NK-92 treated with Interleukin-12 subunit alpha and Interleukin-12 subunit beta, amount 100 ng/mL, for 24 hours (cell line): ENCODE results near the gene TMEM117.
"Not testable (repeated sequence)": the region's sequence is repeated elsewhere in the genome, so short reads cannot be mapped to it uniquely, and the experiment has no call there.

Experiments used
- DNase-seq: peaks from one replicate; lab custom pipeline; 2025; lab: John Stamatoyannopoulos, UW

Gene TMEM117

GRCh38 chr12:44025499-44025898, 189.6 kb downstream of the TMEM117 start:
- DNase-seq = no peak

- no peak for DNase-seq
These were observed 190.2 kb downstream of the TMEM117 start for GRCh38 chr12:44026046-44026445.

GRCh38 chr12:44026926-44027325, 191.0 kb downstream of the TMEM117 start:
- not testable (repeated sequence) for DNase-seq

DNA sequence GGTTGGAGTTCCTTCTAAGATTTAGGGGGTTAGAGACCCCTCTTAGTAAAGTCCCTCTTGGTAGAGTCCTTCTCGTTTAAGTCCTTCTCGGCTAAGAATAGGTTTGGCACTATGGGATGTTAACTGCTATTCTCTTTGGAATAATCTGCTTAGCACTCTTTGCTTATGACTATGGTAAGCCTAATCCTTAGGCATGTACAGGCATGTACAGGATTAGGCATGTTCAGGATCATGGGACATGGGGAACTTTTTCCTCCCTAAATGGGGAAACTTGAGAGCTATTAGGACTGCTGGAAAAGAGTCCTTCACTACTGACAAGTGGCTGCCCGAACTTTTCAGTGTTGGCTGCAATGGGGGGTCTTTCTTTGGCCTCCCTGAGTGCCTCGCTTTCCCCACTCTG, 193.3 kb downstream of the TMEM117 start:
- no peak for DNase-seq

- DNase-seq = no peak
These were observed 195.7 kb downstream of the TMEM117 start for GRCh38 chr12:44031472-44032185.

GRCh38 chr12:44034906-44035305, 199.0 kb downstream of the TMEM117 start:
- DNase-seq = no peak

DNA sequence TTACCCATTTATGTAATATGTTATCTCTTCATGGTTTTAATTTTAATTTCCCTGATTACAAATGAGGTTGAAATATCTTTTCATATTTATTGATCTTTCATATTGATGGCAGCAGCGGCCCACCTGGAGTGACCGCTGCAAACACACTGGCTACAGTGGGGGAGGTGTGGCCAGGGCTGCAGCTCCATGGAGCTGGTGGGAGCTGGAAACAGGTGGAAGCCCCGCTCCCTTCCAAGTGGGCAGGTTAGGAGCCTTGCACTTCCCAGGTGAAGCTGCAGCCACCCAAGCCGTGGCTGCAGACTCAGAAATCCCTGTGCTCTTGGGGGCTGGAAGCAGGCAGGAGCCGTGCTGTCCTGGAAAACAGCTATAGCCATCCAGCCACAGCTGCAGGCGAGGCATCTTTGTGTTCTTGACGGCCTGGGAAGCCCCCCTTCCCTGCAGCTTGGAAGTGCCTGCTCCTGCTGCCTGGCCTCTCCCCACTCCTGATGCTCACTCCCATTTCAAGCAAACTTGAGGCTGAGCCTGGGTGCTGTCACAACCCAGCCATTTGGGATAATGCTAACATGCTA, 201.1 kb downstream of the TMEM117 start:
- no peak for DNase-seq

DNA sequence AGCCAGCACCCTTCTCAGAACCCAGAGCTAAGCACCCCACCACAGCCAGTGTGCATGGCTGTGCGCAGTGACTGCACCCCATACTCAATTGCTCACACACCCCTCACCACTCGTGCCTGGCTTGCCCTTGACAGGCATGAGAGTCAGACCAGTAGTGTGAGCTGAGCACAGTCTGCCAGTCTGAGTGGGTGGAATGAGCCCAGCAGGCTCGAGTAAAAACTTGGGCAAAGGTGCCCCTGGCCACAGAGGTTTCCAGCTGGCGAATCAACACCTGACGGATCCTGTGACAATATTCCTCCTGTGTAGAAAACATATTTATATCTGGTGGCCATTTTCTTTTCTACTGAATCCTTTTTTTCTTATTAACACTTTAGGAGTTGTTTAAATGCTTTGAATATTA, 202.5 kb downstream of the TMEM117 start:
- no peak for DNase-seq

DNA sequence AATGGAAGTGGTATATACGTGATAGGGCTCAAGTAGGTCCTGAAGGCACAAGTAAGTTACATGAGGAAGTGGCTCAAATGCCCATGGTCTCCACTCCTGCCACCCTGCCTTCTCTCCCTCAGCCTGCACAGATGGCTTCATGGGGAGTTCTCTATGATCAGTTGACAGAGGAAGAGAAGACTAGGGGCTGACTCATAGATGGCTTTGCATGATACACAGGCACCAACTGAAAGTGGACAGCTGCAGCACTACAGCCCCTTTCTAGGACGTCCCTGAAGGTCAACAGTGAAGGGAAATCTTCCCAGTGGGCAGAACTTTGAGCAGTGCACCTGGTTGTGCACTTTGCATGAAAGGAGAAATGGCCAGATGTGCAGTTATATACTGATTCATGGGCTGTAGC, 208.6 kb downstream of the TMEM117 start:
- not testable (repeated sequence) for DNase-seq

DNA sequence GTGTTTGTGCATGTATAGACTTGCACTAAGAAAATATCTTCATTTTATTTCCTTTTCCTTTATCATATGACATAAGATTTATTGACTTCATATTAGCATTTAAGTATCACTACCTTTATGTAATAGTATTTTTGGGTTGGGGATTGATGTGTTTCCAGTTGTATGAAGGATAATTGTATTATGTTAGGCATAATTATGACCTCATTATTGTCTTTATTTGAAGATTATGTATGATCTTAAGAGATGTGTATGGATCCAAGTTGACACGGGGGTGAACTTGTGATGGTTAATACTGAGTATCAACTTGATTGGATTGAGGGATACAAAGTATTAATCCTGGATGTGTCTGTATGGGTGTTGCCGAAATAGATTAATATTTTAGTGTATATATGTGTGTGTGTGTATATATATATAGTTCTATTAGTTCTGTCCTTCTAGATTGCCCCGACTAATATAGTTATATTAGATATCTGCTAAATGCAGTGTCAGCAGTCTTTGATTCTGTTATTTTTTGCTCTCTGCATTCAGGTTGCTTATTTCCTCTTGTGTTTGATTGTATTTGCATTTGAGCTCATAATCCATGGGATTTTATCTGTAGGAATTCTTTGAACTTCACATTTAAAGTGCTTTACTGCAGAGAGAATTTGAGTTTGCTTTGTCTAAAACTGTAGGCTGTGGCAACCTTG, 211.0 kb downstream of the TMEM117 start:
- DNase-seq = no peak

GRCh38 chr12:44052554-44052953, 216.7 kb downstream of the TMEM117 start:
- DNase-seq = no peak

GRCh38 chr12:44053549-44054127, 217.8 kb downstream of the TMEM117 start:
- DNase-seq = no peak

- no peak for DNase-seq
These were observed 218.4 kb downstream of the TMEM117 start for GRCh38 chr12:44054281-44054680.

DNA sequence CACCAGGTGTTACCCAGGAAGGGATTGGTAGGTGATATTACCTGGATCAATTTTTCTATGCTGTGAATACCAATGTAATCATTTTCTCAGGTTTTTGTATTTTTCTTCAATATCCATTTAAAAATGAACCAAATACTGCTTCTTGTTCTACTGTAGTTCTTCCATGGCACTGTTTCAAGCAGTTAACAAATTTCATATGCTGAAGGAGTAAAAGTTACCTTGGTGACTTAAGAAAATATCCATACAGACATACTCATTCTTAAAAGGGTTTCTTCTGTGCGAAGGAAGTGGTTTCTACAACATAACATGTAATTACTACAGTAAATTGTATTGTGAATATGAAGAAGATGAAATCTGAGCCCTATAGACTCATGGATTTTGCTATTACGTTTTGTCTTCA, 222.5 kb downstream of the TMEM117 start:
- DNase-seq = no peak

DNA sequence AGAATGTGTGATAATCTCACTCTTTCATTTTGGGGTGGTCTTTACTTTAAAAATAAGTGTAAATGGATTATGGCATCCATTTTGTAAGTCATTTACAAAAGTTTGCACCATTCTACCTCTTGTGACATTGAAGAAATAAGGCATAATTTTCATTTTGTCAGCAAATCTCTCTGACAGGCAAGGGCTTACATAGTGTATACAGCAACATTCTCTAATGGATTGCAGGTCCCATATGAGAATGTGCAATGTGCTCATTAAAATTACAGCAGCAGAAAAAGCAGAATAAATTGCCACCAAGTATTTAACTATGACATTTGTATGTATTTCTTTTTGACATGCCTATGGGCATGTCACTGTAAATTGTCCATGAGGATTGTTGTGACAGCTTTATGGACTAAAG, 223.6 kb downstream of the TMEM117 start:
- no peak for DNase-seq

GRCh38 chr12:44063671-44064070, 227.8 kb downstream of the TMEM117 start:
- no peak for DNase-seq

- no peak for DNase-seq
These were observed 241.0 kb downstream of the TMEM117 start for GRCh38 chr12:44076871-44077270.

GRCh38 chr12:44077294-44077693, 241.4 kb downstream of the TMEM117 start:
- no peak for DNase-seq

DNA sequence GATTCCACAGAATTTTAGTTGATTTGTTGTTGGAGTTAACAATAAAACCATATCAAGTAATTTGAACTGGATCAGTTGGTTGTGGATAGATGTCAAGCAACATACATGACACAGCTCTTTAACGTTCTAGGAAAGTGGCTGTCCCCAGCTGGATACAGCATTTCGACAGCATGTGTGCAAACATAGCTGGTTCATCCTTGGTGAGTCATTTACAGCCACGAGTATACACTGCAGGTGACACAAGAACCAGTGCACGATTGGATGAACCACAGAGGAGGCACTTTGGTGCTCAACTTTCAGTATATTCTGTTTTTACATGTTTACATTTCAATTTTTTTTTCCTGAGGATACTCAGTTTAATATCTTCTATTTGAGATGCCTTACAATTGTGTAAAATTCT, 242.4 kb downstream of the TMEM117 start:
- DNase-seq = no peak

- no peak for DNase-seq
These were observed 252.8 kb downstream of the TMEM117 start for GRCh38 chr12:44088647-44089046.

GRCh38 chr12:44091948-44092606, 256.2 kb downstream of the TMEM117 start:
- no peak for DNase-seq

- no peak for DNase-seq
These were observed 262.9 kb downstream of the TMEM117 start for GRCh38 chr12:44098786-44099185.

- DNase-seq = no peak
These were observed 263.6 kb downstream of the TMEM117 start for GRCh38 chr12:44099486-44099885.
